Parathyroid adenoma (tissue), 2 donors: Measurements from ENCODE around the gene ORM1.

Source experiments
- H2AFZ ChIP-seq: fragments of 300-600 bp; sonication (generic); one replicate; pipeline ENCODE4 v1.7.0; 2017; ENCODE audit warnings: antibody characterized with exemption, mild to moderate bottlenecking
- H3K27ac ChIP-seq: fragments of 300-600 bp; sonication (generic); one replicate; pipeline ENCODE4 v1.7.0; 2017
- H3K27me3 ChIP-seq: fragments of 300-600 bp; sonication (generic); one replicate; pipeline ENCODE4 v1.7.0; 2017; ENCODE audit warnings: low read length; ENCODE audit not compliant: control insufficient read depth, insufficient read depth
- H3K36me3 ChIP-seq: fragments of 300-600 bp; sonication (generic); one replicate; pipeline ENCODE4 v1.7.0; 2017; ENCODE audit warnings: low read length; ENCODE audit not compliant: control insufficient read depth, insufficient read depth
- H3K4me1 ChIP-seq: fragments of 300-600 bp; sonication (generic); one replicate; pipeline ENCODE4 v1.7.0; 2017; ENCODE audit warnings: control low read depth
- H3K4me2 ChIP-seq: fragments of 300-600 bp; sonication (generic); one replicate; pipeline ENCODE4 v1.7.0; 2017; ENCODE audit warnings: low read length
- H3K4me3 ChIP-seq: fragments of 300-600 bp; sonication (generic); one replicate; pipeline ENCODE4 v1.7.0; 2017; ENCODE audit warnings: low read depth, low read length
- H3K79me2 ChIP-seq: fragments of 300-600 bp; sonication (generic); one replicate; pipeline ENCODE4 v1.7.0; 2017; ENCODE audit warnings: control low read depth
- H3K9ac ChIP-seq: fragments of 300-600 bp; sonication (generic); one replicate; pipeline ENCODE4 v1.7.0; 2017; ENCODE audit warnings: mild to moderate bottlenecking
- H3K9me3 ChIP-seq: fragments of 300-600 bp; sonication (generic); one replicate; pipeline ENCODE4 v1.7.0; 2017; ENCODE audit warnings: low read length; ENCODE audit not compliant: control insufficient read depth
- TF ChIP-seq, protein P1 (sequence below): fragments of 300-600 bp; sonication (generic); IDR thresholded peaks from one replicate; pipeline ENCODE4 v1.7.0; 2017; ENCODE audit warnings: antibody characterized with exemption, mild to moderate bottlenecking
- donor health status: primary hyperparathyroidism.

Gene ORM1

DNA sequence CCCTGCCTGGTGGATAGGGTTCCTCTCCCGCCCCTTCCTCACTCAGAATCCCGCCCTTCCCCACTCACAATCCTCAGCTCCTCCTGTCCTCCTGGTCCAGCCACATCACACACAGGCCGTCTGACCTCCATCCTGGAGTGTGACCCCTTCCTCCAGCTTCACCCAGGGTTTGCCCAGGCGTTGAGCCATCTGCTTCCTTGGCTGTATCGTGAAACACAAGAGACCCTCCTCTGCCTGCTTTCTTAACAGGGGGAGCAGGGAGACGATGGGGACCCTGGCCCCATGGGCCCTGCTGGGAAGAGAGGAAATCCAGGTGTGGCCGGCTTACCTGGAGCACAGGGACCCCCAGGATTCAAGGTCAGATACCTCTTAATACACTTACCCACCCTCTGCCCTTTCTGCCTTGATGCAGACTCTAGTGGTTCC is 32.3 kb upstream of the ORM1 start:
- Histone ChIP-seq H3K27me3 (no peaks in the 10 kb centered on the region), H2AFZ (no peak overlapping the region), H3K9ac (no peak overlapping the region), H3K4me3 (no peak overlapping the region), H3K9me3 (no peaks in the 10 kb centered on the region), H3K36me3 (no peaks in the 10 kb centered on the region), H3K4me2 (no peak overlapping the region), H3K27ac (no peak overlapping the region), H3K79me2 (no peaks in the 10 kb centered on the region), H3K4me1 (no peaks in the 10 kb centered on the region)
- TF ChIP-seq, protein P1, sequence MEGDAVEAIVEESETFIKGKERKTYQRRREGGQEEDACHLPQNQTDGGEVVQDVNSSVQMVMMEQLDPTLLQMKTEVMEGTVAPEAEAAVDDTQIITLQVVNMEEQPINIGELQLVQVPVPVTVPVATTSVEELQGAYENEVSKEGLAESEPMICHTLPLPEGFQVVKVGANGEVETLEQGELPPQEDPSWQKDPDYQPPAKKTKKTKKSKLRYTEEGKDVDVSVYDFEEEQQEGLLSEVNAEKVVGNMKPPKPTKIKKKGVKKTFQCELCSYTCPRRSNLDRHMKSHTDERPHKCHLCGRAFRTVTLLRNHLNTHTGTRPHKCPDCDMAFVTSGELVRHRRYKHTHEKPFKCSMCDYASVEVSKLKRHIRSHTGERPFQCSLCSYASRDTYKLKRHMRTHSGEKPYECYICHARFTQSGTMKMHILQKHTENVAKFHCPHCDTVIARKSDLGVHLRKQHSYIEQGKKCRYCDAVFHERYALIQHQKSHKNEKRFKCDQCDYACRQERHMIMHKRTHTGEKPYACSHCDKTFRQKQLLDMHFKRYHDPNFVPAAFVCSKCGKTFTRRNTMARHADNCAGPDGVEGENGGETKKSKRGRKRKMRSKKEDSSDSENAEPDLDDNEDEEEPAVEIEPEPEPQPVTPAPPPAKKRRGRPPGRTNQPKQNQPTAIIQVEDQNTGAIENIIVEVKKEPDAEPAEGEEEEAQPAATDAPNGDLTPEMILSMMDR, result no peak

DNA sequence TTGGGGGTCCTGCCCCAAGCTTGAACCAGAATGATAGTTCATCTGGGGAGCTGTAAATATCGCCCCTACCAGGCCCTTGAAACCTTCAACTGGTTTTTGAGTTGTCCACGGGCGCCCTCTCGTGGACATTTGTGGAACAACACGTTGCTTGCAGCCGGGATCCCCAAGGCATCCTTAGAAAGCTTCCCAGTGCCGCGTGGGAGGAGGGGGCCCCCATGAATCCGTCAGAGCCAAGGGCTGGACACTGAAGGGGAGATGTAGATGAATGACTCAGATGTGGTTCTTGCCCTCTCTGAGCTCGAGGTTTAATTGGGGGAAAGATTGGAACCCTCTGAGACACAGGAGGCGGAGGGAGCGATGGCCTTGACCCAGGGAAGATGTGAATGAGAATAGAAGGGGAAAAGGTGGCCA is 31.8 kb upstream of the ORM1 start:
- Histone ChIP-seq H3K4me1 (no peaks in the 10 kb centered on the region), H3K4me2 (no peak overlapping the region), H3K4me3 (no peak overlapping the region), H3K27ac (no peak overlapping the region), H2AFZ (no peak overlapping the region), H3K27me3 (no peaks in the 10 kb centered on the region), H3K9ac (no peak overlapping the region), H3K9me3 (no peaks in the 10 kb centered on the region), H3K79me2 (no peaks in the 10 kb centered on the region), H3K36me3 (no peaks in the 10 kb centered on the region)
- TF ChIP-seq, protein P1, result peak; percentile 83

DNA sequence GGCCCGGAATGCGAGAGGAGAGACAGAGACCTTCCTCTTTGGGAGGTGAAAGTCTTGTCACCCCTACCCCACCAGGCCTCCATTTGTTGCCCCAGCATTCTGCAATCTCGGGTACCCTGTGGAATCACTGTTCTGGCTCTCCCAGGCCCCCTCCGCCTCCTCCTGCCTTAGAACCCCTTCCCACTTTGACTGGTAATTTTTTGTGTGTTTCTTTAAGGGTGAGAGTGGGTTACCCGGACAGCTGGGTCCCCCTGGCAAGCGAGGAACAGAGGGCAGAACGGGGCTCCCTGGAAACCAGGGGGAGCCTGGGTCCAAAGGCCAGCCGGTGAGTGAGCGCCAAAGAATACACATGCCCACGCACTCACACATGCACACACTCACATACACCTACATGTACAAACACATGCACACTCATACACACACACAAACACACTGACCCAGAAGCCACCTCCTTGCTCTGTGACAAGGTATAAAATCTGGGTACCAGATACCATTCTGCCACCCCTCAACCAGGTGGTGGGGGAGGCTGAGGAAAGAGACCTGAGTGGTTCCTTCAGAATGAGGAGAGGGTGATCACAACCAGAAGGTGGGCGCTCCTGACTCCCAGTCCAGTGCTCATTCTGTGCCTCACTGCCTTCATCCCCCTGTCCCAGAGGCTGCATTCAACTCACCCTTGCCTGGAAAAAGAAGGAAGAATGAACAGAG is 30.9 kb upstream of the ORM1 start:
- H3K4me1 ChIP-seq, result no peaks in the 10 kb centered on the region
- no peak overlapping the region for H3K4me2 ChIP-seq
- H3K36me3 ChIP-seq, result no peaks in the 10 kb centered on the region
- no peak overlapping the region for H3K27ac ChIP-seq
- H3K79me2 ChIP-seq, result no peaks in the 10 kb centered on the region
- no peaks in the 10 kb centered on the region for H3K9me3 ChIP-seq
- H3K4me3 ChIP-seq, result no peak overlapping the region
- H3K9ac ChIP-seq, result no peak overlapping the region
- no peaks in the 10 kb centered on the region for H3K27me3 ChIP-seq
- TF ChIP-seq, protein P1, result no peak
- H2AFZ ChIP-seq, result no peak overlapping the region

DNA sequence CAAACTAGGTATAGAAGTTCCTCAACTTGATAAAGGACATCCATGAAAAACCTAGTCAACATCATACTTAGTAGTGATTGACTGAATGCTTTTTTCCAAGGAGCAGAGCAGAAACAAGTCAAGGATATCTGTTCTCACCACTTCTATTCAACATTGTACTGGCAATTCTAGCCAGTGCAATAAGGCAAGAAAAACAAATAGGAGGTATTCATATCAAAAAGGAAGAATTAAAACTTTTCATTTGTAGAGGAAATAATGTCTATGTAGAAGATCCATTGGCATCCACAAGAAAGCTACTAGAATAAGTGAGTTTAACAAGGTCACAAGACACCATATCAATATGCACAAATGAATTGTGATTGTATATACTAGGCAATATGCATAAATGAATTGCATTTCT is 28.2 kb upstream of the ORM1 start:
- no peaks in the 10 kb centered on the region for H3K27me3 ChIP-seq
- no peak overlapping the region for H3K4me3 ChIP-seq

More for the DNA sequence above, 28.2 kb upstream of the ORM1 start:
- H2AFZ ChIP-seq, result no peak overlapping the region
- H3K79me2 ChIP-seq, result no peaks in the 10 kb centered on the region
- no peaks in the 10 kb centered on the region for H3K36me3 ChIP-seq
- no peak overlapping the region for H3K9ac ChIP-seq
- no peaks in the 10 kb centered on the region for H3K9me3 ChIP-seq
- no peaks in the 10 kb centered on the region for H3K4me1 ChIP-seq
- TF ChIP-seq, protein P1, result no peak
- H3K27ac ChIP-seq, result no peak overlapping the region
- H3K4me2 ChIP-seq, result no peak overlapping the region
